COLO829 (cell line): ENCODE results near the gene AKR1C3.
"Not testable (repeated sequence)": the region's sequence is repeated elsewhere in the genome, so short reads cannot be mapped to it uniquely, and the experiment has no call there.

Experiments used
- DNase-seq: peaks from one replicate; pipeline ENCODE4 v3.0.0; 2012; ENCODE audit warnings: low spot score

The AKR1C3 gene

DNA sequence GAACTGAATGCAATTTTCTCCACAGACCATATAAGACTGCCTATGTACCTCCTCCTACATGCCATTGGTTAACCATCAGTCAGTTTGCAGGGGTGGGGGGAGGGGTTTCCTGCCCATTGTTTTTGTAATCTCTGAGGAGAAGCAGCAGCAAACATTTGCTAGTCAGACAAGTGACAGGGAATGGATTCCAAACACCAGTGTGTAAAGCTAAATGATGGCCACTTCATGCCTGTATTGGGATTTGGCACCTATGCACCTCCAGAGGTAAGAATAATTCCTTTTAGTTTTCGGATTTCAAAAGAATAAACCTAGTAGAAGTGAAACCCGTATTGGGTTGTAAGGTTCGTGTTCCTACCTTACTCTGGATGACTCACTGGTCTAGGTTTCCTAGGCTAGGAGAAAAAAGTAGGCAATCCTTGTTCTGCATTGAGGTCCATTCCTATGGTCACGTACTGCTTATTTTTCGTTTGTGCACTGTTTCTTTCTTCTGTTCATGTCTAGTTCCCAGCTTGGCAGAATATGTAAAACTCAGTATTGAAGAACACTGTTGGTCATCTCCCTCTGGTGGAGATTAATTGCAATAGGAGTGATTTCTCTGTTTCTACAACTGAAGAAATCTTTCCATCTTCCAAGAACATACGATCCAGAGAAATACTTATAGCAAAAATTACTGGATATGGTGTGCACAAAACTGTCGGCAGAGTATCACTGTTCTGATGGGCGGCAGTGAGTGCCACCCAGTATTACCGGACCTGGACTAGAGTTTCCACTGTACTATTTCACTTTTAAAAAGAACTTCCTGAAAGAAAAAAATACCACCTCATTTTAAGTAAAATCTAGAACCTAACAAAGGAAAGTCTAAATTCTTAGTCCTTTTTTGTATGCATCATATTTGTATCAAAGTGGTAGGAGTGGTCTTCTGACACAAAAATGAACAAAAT, at the start of gene AKR1C3:
Gene AKR1C3 (plus strand): TSS at position 150 of the 941 bp plus-strand sequence. CDS start 31 bp downstream, at position 181.
- peak; percentile 6 for DNase-seq

DNA sequence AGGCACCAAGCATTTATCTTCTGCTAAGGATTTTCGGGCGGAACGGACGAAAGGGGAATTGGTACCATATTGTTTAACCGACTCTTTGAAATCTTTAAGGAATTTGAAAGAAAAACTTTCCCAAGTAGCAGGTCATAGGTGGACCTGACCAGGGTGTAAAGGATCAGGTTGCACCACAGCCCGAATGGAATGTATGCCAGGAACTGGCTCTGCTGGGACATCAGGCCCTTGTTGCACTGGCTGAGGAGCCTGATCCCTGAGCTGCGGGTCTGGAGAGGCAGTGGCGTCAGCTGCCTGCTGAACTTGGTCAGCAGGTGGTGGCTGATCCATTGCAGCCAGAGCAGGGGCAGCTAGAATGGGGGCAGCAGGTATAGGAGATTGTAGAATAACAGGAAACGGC, 49.1 kb upstream of the AKR1C3 start:
- no peak for DNase-seq

DNA sequence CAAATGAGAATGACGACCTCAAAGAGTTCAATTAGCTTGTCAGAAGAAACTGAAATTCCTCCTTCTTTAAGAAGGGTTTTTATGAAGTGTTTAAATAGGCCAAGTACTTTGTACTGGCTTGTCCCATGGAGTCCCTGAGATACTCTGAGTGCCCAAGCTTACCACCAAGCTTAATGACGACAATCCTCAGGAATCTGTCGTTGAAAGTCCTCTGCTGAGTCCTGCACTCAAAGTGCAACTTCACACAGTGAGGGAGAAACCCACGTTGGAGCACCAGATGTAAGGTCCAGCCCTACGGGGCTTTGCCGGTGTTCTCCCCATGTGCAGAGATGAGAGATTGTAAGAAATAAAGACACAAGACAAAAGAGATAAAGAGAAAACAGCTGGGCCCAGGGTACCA, 47.8 kb upstream of the AKR1C3 start:
- DNase-seq = no peak

DNA sequence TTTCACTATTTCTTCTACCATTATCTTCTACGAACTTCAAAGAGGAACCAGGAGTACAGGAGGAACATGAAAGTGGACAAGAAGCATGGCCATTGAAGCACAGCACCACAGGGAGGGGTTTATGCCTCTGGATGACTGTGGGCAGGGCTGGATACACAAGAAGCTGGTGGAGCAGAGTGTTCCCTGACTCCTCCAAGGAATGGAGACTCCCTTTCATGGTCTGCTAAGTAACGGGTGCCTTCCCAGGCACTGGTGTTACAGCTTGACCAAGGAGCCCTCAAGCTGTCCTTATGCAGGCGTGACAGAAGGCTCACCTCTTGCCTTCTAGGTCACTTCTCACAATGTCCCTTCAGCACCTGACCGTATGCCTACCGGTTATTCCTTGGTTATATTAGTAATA, 47.2 kb upstream of the AKR1C3 start:
- not testable (repeated sequence) for DNase-seq

DNA sequence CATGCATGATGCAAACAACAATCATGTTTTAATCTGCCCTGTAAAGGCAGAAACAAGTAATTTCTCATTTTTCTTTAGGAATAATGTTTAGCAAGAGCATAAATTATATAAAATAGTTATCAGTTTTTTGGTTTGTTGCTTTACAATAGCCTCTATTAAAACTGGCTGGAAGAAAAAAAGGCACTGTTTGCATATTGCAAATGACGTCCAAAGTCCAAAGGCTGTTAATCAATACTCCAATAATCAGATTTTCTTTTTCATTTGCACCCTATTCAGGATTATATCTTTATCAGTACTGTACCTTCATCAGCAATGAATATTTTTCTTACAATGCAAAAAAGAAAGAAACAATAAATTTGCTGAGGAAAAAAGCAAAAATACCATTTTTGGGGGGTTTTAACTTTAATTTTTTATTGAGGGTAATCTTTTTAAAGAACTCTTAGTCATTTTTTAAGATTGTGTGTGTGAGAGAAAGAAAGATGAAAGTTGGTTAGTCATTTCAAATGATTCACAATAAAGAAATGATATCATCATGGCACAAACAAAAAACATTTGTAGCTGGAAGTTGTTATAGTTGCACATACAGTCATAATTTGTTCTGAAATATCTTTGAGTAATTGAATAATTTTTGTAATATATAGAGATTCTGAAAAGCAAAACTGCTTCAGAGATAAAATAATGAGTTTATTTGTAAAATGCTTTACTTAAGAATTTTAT, 46.1 kb upstream of the AKR1C3 start:
- no peak for DNase-seq

DNA sequence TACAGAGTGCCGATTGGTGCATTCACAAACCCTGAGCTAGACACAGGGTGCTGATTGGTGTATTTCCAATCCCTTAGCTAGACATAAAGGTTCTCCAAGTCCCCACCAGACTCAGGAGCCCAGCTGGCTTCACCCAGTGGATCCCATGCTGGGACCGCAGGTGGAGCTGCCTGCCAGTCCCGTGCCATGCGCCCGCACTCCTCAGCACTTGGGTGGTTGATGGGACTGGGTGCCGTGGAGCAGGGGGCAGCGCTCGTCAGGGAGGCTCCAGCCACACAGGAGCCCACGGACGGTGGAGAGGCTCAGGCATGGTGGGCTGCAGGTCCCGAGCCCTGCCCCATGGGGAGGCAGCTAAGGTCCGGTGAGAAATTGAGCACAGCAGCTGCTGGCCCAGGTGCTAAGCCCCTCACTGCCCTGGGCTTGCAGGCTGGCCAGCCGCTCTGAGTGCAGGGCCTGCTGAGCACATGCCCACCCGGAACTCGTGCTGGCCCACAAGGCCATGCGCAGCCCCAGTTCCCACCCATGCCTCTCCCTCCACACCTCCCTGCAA, 41.2 kb upstream of the AKR1C3 start:
- DNase-seq = not testable (repeated sequence)

DNA sequence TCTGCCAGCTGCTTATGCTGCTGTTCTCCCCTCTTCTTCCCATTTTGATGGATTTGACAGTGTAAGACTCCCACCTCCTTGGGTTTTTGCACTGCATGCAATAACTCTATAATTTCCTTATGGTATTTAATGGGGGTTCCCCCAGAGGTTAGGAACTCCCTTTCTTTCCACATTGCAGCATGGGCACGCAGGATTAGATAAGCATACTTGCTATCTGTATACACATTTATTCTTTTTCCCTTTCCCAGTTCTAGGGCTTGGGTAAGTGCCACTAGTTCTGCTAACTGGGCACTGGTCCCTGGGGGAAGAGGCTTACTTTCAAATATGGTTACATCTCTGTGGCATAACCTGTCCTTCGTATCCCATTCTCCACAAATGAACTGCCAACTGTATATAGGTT, 39.4 kb upstream of the AKR1C3 start:
- DNase-seq = not testable (repeated sequence)

DNA sequence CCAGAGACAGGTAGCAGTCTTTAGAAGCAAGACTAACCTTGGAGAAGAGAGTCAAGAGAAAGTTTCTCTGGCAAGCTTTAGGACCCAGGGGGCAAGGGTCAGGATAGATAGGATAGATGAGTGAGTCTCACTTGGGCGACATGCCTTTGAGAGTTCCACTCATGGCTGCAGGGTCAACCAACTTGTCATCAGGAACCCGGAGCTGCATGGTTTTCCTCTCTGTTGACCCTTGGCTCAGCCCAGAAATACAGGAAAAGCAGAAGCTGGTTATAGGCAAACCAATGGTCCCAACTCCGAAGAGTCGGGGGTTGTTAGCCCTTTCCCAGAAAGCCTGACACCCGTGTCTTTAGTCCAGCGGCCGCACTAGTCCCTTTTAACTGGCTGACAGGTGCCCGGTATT, 34.9 kb upstream of the AKR1C3 start:
- not testable (repeated sequence) for DNase-seq

DNA sequence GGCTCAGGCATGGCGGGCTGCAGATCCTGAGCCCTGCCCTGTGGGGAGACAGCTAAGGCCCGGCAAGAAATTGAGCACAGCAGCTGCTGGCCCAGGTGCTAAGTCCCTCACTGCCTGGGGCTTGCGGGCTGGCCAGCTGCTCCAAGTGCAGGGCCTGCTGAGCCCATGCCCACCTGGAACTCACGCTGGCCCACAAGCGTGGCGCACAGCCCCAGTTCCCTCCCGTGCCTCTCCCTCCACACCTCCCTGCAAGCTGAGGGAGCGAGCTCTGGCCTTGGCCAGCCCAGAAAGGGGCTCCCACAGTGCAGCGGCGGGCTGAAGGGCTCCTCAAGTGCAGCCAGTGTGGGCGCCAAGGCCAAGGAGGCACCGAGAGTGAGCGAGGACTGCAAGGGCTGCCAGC, 33.4 kb upstream of the AKR1C3 start:
- not testable (repeated sequence) for DNase-seq

DNA sequence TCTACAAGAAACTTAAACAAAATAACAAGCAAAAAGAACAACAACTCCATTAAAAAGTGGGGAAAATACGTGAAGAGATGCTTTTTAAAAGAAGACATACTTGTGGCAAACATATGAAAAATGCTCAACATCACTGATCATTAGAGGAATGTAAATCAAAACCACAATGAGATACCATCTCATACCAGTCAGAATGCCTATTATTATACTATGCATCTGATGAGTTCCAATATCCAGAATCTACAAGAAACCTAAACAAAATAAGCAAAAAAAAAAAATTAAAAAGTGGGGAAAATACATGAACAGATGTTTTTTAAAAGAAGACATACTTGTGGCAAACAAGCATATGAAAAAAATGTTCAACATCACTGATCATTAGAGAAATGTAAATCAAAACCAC, 29.6 kb upstream of the AKR1C3 start:
- DNase-seq = no peak

DNA sequence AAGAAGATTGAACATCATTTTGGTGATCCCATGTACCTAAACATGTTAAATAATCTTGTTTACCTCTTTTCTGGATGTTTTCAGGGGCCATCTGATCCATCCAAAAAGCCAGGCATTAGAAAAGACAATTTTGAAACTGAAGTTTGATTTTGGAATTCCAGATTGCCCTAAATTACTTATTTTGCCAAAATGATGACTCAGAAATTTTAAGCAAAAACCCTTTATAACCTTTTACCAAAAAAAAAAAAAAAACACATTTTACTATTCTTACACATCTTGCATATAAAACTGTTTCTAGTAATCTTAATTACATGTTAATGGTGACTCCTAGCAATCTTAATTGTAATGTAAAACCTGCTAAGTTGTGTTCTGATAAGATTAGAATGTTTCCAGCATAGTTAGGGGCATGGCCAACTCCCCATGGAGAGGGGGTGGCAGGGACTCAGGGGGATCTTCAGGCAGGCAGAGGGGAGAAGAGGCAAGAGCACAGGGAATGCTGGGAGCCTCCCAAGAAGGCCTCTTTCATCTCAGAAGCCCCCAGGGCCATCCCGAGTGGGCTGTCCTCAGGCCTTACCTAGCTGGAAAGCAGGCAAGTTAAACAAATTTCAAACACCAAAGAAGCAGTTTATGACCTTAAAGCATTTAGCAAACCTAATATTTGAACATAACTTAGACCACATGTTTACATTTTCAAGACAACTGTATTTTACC, 25.8 kb upstream of the AKR1C3 start:
- DNase-seq = no peak

DNA sequence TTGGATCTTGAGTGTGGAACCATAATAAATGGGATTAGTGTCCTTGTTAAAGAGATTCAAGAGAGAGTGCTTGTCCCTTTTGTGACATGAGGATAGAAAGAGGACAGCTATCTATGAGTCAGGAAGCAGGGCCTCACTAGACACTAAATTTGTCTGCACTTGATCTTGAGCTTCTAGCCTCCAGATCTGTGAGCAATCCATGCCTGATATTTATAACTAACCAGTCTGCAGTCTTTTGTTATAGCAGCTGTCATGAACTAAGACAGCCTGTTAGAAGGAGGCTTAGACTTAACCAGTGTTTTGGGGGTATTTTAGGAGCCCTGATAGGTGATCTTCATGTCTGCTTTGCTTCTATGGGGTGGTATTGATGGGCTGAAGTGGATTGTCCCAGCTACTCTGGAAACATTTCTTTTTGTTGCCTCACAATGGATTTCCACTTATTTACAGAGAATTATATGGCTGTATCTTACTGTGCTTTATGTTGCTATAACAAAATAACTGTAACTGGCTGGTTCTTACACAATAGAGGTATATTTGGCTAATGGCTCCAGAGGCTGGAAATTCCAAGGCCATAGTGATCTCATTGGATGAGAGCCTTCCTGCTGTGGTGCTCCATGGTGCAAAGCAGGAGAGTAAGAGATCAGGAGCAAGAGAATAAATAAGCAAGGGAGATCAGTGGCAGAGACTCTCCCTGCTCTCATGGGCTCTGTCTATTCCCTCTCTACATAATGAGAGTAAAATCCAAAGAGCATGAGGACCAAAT, 23.4 kb upstream of the AKR1C3 start:
- DNase-seq = no peak

DNA sequence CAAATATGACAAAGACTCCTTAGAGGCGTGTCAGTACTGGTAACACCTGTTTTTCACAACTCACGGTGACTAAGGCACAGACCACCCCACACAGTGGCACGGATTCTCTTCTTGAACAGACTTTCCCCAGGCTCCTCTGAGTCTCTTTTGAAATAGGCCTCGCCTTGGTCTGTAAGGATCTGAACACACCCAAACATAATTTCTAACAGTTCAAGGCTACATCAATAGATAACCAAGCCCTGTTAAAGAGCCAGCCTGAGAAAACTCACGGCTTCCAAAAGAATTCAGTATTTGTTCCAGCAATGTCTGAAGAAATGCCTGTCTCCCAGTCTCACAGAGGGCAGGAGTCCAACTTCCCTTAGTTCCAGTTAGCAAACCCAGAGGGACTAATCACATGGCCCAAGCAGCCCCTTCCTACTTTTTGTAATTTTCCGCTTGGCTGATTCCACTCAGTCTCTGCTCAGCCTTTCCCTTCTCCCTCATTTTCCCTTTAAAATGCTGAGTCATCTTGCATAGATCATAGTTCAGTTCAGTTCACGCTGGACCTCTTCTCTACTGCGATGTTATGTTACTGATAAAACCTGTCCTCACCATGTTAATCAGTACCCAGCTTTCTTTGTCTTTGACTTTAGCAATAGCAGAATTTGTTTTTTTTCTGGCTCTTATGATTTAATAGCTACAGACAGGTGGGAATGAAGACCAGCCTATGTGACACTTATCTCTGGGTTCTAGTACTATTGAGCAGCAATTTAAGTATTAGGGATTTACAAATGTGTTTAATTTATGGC, 22.6 kb upstream of the AKR1C3 start:
- DNase-seq = no peak

DNA sequence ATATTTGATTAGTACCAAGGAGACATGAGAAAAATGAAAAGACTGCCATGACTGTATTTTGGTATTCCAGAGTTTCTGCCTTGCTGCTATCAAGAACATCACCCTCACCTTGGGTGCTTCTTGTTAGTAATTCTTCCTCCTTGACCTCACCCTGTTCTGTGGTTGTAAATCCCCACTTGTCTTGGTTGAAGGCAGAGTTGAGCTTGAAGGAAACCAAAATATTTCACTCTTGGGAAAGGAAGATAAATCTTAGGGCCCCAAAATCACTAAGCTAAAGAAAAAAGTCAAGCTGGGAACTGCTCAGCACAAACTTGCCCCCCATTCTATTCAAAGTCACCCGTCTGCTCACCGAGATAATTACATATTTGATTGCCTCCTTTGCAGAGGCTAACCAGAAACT, 20.6 kb upstream of the AKR1C3 start:
- no peak for DNase-seq

DNA sequence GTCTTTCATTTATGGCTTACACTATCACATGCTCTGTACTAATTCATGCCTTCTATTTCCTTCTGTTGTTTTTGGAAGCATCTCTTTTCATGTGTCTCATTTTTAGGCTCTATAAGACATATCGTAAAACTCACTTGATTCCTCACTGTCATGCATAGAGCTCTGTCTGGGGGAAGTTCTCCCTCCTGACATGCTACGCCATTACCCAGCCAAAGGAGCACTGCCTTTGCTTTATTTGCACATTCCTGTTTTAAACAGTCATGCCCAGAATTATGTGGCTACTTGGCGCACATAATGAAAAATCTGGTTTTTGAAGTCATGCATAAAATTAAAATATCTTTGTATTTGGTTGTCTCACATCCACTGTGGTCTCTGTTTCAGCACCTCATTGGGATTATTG, 17.6 kb upstream of the AKR1C3 start:
- DNase-seq = no peak

DNA sequence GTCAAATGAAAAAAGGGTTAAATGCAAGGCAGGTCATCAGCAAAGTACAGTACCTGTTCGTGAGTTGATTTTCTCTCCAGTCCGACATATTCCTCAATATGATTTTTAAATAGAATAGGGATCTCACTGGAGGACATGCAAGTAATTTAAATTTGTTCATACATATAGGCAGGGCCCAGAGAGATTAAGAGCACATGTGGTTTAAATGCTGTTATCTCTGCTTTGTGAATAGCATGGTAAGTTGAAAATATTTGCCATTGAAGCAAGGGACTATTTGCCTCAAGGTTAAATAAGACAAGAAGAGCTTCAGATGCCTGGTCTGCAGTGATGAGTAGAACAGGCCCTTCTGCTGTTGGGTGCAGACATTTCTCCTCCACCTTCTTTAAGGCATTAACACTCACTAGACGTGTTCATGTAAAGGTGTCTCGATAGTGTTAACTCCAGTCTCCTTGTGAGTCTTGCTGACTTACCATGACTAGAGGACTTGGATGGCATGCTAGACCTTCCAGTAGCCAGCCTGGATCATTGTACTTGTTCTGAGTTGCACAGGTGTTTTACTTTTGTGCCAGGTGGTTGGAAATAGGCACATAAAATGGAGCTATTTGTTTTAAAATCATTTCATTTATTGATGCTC, 15.6 kb upstream of the AKR1C3 start:
- no peak for DNase-seq

DNA sequence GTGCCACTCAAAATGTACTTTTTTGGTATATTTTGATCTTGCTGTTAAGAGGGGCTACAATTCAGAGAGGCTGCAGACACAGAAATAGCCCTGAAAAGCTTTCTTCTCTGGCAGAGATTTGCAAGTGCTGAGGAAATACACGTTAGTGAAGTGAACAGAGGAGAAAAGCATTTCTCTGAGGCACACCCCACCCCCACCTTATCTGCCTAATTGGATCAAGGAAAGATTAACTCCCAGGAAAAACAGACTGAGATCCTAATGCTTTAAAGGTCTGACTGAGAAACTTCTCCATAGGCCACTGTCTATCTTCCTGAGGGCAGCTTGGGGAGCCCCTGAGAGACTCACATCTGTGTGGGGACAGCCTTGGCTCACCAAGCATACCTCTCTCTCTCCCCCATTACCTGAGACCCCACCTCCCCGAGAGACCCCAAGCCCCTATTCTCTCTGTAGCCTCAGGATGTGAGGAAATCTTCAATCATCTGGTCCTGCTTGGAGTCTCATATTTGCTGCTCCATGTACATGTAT, 14.8 kb upstream of the AKR1C3 start:
- DNase-seq = no peak

DNA sequence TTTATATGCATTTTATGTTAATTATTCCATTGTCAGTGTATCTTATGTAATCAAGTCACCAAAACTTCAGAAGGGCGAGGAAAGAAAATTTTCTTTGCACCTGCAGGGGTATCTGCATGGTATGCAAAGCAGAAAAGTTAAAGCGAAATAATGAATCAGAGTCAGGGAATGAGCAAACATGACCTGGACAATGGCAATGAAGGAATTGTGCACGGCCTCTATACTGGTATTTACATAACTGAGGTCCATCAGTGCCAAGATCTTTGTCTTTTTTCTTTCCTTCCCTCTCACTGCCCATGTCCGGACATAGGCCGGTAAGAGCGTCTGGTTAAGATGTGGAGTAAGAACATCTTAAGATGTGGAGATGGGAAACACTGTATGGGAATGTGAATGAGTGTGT, 14.4 kb upstream of the AKR1C3 start:
- DNase-seq = no peak

DNA sequence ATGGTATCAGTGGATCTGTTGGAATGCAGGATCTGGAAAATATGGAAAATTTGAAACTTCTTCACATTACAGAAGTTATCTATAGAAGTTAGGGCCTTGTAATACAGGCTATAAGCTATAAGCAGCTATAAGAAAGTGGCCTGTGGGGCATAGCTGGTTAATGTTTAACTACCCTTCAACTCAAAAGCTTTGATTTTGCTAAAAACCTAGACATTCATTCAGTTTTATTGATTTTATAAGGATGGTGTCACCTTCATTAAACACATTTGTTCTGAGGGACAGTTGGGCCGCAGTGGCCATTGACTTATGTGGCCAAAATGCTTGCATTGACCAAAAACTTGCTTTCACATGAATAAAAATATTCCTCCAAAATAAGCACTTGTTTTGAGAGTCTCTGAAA, 13.1 kb upstream of the AKR1C3 start:
- no peak for DNase-seq

DNA sequence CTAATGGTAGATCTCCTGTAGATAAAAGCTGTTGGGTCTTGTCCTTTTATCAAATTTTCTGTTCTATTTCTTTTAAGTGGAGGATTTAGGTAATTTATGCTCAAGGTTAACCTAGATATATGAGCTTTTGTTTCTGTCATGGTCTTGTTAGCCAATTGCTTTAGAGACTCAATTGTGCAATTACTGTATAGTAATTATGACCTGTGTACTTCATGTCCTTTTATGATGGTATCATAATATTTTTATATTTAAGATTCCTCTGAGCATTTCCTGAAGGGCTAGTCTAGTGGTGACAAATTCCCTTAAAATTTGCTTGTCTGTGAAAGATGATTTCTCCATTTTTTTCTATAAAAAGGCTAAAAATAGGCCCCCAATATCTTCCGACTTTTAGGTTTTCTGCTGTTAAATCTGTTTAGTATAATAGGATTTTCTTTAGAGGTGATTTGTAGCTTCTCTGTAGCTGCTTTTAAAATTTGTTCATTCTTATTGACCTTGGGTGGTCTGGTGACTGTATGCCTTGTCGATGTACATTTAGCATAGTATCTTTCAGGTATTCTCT, 5.4 kb upstream of the AKR1C3 start:
- DNase-seq = no peak
